HepG2 (cell line): ENCODE results near the gene NDE1. TPM values are rescaled to one million over a fixed set of nuclear protein-coding genes. Genes with fewer than 3 reads are reported as not detected.

Source experiments
- BCL6 ChIP-seq: IDR thresholded peaks from 2 replicates; pipeline ENCODE4 v1.6.1; 2016; ENCODE audit warnings: missing genetic modification reagents, missing compliant biosample characterization
- DPF2 ChIP-seq: sonication (generic); formaldehyde crosslinking; IDR thresholded peaks from 2 replicates; pipeline ENCODE4 v1.4.0; 2020; ENCODE audit warnings: mild to moderate bottlenecking, low read depth, missing genetic modification reagents, borderline replicate concordance
- GATAD2A ChIP-seq: IDR thresholded peaks from 2 replicates; pipeline ENCODE4 v1.6.1; 2016
- IKZF4 ChIP-seq: sonication (generic); formaldehyde crosslinking; IDR thresholded peaks from 2 replicates; pipeline ENCODE4 v1.5.1; 2020; ENCODE audit warnings: borderline replicate concordance, mild to moderate bottlenecking, low read depth, missing genetic modification reagents; ENCODE audit errors: not compliant biosample characterization
- ZBTB7A ChIP-seq: sonication (generic); formaldehyde crosslinking; IDR thresholded peaks from 2 replicates; pipeline ENCODE4 v1.8.0; 2022; ENCODE audit warnings: mild to moderate bottlenecking, missing genetic modification reagents
- ZFX ChIP-seq: sonication (generic); formaldehyde crosslinking; IDR thresholded peaks from 2 replicates; pipeline ENCODE4 v1.4.0; 2020; ENCODE audit warnings: mild to moderate bottlenecking, low read depth, missing genetic modification reagents, moderate library complexity
- ZNF441 ChIP-seq: sonication (generic); formaldehyde crosslinking; IDR thresholded peaks from 2 replicates; pipeline ENCODE4 v1.7.0; 2021; ENCODE audit warnings: missing genetic modification reagents, borderline replicate concordance
- ZNF781 ChIP-seq: sonication (generic); formaldehyde crosslinking; IDR thresholded peaks from 2 replicates; pipeline ENCODE4 v1.5.1; 2020; ENCODE audit warnings: borderline replicate concordance, mild to moderate bottlenecking, missing genetic modification reagents; ENCODE audit errors: not compliant biosample characterization
- polyA plus RNA-seq, 8 experiments: library from polyadenylated mRNA; depleted of rRNA in 3 of 8; stranded (reverse) in 7 of 8; unstranded in 1 of 8; fragments of >200 nt; fragmentation: Illumina TruSeq in 4 of 8; extraction: Trizol in 4 of 8; gene quantifications; 2 replicates each; pipeline versions ENCODE4 v1.2.1 to v1.2.3, GENCODE V29; 2011 to 2016; ENCODE audit warnings: low read depth in 4 of 8, missing spikeins in 1 of 8, mixed read lengths in 1 of 8; ENCODE audit not compliant: insufficient read depth in 1 of 8
- total RNA-seq, 5 experiments: library from RNA; depleted of rRNA; stranded (reverse); fragments of >200 nt; fragmentation: Illumina TruSeq; extraction: Trizol; gene quantifications; 2 replicates each; pipeline ENCODE4 v1.2.3, GENCODE V29; 2016; ENCODE audit warnings: low read depth in 1 of 5
- TF ChIP-seq, protein P1 (sequence below): sonication (generic); formaldehyde crosslinking; IDR thresholded peaks from 2 replicates; pipeline ENCODE4 v1.5.1; 2020; ENCODE audit warnings: mild to moderate bottlenecking, missing genetic modification reagents, moderate library complexity
- TF ChIP-seq, protein P2 (sequence below): sonication (generic); formaldehyde crosslinking; IDR thresholded peaks from 2 replicates; pipeline ENCODE4 v1.5.0; 2020; ENCODE audit warnings: missing genetic modification reagents, mild to moderate bottlenecking, borderline replicate concordance

NDE1 gene
- total and polyA plus RNA-seq, 2 of the 13 experiments (the other 11 are each of a cell fraction or from before 2014, with no cell fraction given) = 40.9 to 72.5 TPM

DNA sequence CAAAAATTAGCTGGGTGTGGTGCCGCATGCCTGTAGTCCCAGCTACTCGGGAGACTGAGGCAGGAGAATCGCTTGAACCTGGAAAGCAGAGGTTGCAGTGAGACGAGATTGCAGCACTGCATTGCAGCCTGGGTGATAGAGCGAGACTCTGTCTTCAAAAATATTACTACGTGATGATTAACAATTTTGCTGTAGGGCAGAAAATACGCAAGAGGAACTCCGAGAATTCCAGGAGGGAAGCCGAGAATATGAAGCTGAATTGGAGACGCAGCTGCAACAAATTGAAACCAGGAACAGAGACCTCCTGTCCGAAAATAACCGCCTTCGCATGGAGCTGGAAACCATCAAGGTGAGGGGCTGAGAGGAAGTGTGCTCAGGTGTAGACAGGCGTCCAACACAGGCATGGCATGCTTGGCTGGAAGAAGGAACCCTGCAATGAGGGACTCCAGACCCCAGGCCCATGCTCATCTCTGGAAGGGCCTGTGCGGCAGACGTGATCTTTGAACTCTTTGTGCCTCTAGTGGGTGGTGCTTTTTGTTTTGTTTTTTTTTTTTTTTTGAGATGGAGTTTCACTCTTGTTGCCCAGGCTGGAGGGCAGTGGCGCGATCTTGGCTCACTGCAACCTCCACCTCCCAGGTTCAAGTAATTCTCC, 17.2 kb downstream of the NDE1 start (continued):
- TF ChIP-seq, protein P1, sequence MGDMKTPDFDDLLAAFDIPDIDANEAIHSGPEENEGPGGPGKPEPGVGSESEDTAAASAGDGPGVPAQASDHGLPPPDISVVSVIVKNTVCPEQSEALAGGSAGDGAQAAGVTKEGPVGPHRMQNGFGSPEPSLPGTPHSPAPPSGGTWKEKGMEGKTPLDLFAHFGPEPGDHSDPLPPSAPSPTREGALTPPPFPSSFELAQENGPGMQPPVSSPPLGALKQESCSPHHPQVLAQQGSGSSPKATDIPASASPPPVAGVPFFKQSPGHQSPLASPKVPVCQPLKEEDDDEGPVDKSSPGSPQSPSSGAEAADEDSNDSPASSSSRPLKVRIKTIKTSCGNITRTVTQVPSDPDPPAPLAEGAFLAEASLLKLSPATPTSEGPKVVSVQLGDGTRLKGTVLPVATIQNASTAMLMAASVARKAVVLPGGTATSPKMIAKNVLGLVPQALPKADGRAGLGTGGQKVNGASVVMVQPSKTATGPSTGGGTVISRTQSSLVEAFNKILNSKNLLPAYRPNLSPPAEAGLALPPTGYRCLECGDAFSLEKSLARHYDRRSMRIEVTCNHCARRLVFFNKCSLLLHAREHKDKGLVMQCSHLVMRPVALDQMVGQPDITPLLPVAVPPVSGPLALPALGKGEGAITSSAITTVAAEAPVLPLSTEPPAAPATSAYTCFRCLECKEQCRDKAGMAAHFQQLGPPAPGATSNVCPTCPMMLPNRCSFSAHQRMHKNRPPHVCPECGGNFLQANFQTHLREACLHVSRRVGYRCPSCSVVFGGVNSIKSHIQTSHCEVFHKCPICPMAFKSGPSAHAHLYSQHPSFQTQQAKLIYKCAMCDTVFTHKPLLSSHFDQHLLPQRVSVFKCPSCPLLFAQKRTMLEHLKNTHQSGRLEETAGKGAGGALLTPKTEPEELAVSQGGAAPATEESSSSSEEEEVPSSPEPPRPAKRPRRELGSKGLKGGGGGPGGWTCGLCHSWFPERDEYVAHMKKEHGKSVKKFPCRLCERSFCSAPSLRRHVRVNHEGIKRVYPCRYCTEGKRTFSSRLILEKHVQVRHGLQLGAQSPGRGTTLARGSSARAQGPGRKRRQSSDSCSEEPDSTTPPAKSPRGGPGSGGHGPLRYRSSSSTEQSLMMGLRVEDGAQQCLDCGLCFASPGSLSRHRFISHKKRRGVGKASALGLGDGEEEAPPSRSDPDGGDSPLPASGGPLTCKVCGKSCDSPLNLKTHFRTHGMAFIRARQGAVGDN (CRISPR knock-in tag) = peak; percentile 27
- TF ChIP-seq GATAD2A (CRISPR knock-in tag) = peak; percentile 28; the same call in 1 of the 2 replicates
- TF ChIP-seq, protein P2, sequence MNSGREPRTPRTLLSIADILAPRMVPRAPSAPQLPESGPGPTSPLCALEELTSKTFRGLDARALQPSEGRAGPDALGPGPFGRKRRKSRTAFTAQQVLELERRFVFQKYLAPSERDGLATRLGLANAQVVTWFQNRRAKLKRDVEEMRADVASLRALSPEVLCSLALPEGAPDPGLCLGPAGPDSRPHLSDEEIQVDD (CRISPR knock-in tag) = no peak
- TF ChIP-seq DPF2 (CRISPR knock-in tag) = 0 out of 2 replicates have a peak, but pooled peaks have one; percentile 19
- 0 out of 2 replicates have a peak, but pooled peaks have one; percentile 11 for TF ChIP-seq BCL6 (CRISPR knock-in tag)
- TF ChIP-seq IKZF4 (CRISPR knock-in tag) = no peak
- 0 out of 2 replicates have a peak, but pooled peaks have one; percentile 35 for TF ChIP-seq ZBTB7A (CRISPR knock-in tag)
- TF ChIP-seq ZNF441 = 0 out of 2 replicates have a peak, but pooled peaks have one; percentile 18
- 0 out of 2 replicates have a peak, but pooled peaks have one; percentile 20 for TF ChIP-seq ZFX (CRISPR knock-in tag)
- TF ChIP-seq ZNF781 = peak; percentile 32
